H4 (cell line): ENCODE measurements around the gene OR14A16. TPM values are rescaled to one million over a fixed set of nuclear protein-coding genes. Genes with fewer than 3 reads are reported as not detected.

Source experiments
- total RNA-seq: library from RNA; depleted of rRNA; stranded (reverse); fragments of >200 nt; shearing (Covaris generic); gene quantifications from 2 replicates; pipeline ENCODE4 v1.2.3, GENCODE V29; 2014; rRNA removed

The OR14A16 gene
- total RNA-seq, 1 experiment from 2014 or later, result not detected

Other genes with a start within 250 kb of the OR14A16 start
- not detected in 2 replicates for gene OR2G2, start 235.8 kb downstream of the OR14A16 start, total RNA-seq
- not detected in 2 replicates for gene OR2G3, start 218.5 kb downstream of the OR14A16 start, total RNA-seq
- gene OR13G1, start 144.4 kb downstream of the OR14A16 start, total RNA-seq, result not detected in 2 replicates
- not detected in 2 replicates for gene OR6F1, start 107.5 kb downstream of the OR14A16 start, total RNA-seq
- not detected in 2 replicates for gene OR14K1, start 85.5 kb downstream of the OR14A16 start, total RNA-seq
- gene OR14A2, start 76.0 kb downstream of the OR14A16 start, total RNA-seq, result not detected in 2 replicates
- gene OR1C1, start 63.6 kb downstream of the OR14A16 start, total RNA-seq, result not detected in 2 replicates
- gene OR11L1, start 17.8 kb upstream of the OR14A16 start, total RNA-seq, result not detected in 2 replicates
- gene TRIM58, start 33.1 kb upstream of the OR14A16 start, total RNA-seq, result not detected in 2 replicates
- not detected in 2 replicates for gene OR2W3, start 71.5 kb upstream of the OR14A16 start, total RNA-seq
- gene OR2T8, start 96.1 kb upstream of the OR14A16 start, total RNA-seq, result 0.21 TPM in 1 of 2 replicates, not detected in the other
- gene OR2AJ1, start 100.8 kb upstream of the OR14A16 start, total RNA-seq, result not detected in 2 replicates
- gene OR2L8, start 124.7 kb upstream of the OR14A16 start, total RNA-seq, result not detected in 2 replicates
- gene OR2AK2, start 141.1 kb upstream of the OR14A16 start, total RNA-seq, result not detected in 2 replicates
- gene OR2L5, start 189.5 kb upstream of the OR14A16 start, total RNA-seq, result not detected in 2 replicates
- not detected in 2 replicates for gene OR2L2, start 206.0 kb upstream of the OR14A16 start, total RNA-seq
- not detected in 2 replicates for gene OR2L3, start 222.7 kb upstream of the OR14A16 start, total RNA-seq